ENCODE data around the gene SLC4A9. TPM values are rescaled to one million over a fixed set of nuclear protein-coding genes. Genes with fewer than 3 reads are reported as not detected.

Gene SLC4A9
- polyA plus RNA-seq, 4 donors = not detected

DNA sequence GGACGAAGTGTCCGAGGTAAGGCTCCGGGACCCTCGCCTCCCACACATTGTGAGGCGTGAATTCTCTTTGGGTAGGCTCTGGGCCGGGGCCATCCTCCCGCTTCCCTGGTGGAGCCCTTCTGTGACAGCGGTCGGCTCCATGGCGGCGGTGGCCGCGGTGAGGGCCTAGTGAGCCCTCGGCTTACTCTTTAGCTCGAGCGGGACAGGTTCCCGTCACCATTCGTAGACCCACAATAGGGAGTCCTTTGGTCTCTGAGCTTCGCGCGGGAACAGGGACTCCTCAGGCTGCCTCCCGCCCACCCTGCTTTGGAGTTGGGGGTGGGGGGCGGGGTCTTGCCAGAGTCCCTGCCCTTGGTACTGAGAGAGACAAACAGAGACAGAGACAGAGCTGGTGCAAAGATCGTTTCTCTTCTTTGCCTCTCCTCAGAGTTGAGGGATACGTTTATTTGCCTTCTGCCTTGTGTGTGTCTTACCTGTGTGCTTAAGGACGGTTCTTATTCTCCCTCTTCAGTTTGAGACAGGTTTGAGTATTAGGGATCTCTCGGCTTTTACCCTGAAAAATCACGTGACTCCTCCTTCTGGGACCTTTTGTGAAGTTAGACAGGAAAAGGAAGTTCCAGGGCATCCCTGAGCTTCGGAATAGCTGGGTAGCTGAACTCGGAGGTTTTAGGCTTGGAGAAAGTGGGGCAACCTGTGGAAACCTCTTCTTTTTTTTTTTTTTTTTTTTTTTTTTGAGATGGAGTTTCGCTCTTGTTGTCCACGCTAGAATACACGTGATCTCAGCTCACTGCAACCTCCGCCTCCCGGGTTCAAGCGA, 42.5 kb downstream of the SLC4A9 start:
- FAIRE-seq = no peak
- no peaks in the 10 kb centered on the region for H3K9me3 ChIP-seq (ENCODE audit: control insufficient read depth in 2 of 2, insufficient read depth in 1 of 2, low read depth in 1 of 2, low read length in 1 of 2)
- 0 to 2% (median 1%) methylated on average over 36 of the region's 36 CpGs for WGBS, 3 donors
- H3K27me3 ChIP-seq (ENCODE audit: control insufficient read depth in 3 of 3, insufficient read depth in 3 of 3, low read length in 3 of 3) = no peaks in the 10 kb centered on the region
- peak overlapping the region; percentile 95 to 99 (median 98) for H3K27ac ChIP-seq (ENCODE audit: low read depth in 1 of 3, low read length in 2 of 3)
- peak overlapping the region; percentile 76 to 98 (median 93) for H3K4me3 ChIP-seq (ENCODE audit: low read depth in 1 of 3, low read length in 3 of 3)
- H3K36me3 ChIP-seq (ENCODE audit: control insufficient read depth in 3 of 3, insufficient read depth in 2 of 3, low read depth in 1 of 3, low read length in 3 of 3) = peaks cover 0 to 20% (median 6%) of the 10 kb centered on the region in 3 donors
- peak; percentile 57 to 81 for DNase-seq
- H3K4me1 ChIP-seq (ENCODE audit: control insufficient read depth in 3 of 3, insufficient read depth in 2 of 3, low read depth in 1 of 3, low read length in 2 of 3) = peaks cover 0 to 11% (median 6%) of the 10 kb centered on the region in 3 donors

DNA sequence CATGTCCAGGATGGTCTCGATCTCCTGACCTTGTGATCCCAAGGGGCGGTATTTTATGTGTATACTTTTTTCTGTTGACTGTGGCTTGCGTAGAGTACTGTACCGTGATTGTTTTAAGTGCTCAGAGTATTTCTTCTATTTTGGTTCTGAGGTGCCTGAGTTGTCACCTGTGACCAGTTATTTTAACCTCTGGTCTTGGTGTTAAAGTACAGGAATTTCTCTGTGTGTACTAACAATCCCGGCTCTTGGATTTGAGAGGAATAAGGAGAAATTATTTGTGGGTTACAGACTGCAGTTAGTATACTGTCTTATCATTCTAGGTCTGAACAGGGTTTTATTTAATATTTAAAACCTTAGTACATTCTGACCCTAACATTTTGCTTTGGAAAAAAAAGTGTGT, 43.6 kb downstream of the SLC4A9 start:
- no peak for FAIRE-seq
- H3K27ac ChIP-seq (ENCODE audit: low read depth in 1 of 3, low read length in 2 of 3) = no peak overlapping the region
- DNase-seq = peak; percentile 10 to 29

DNA sequence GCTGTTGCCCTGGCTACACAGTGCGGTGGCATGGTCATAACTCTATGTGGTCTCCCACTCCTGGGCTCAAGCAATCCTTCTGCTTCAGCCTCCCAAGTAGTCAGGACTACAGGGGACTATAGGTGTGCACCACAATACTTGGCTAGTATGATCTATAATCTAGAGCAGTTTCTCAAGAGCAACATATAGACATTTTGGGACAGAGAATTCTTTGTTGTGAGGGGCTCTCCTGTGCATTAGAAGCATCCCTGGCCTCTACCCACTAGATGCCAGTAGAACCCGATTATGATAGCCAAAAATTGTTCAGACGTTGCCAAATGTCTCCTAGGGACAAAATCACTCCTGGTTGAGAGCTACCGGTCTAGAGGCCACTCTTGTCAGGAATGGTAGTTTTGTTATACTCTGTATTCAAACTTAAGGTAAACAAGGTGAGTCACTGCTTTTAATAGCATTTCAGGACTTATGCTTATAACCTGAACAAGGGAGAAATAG, 48.8 kb downstream of the SLC4A9 start:
- Histone ChIP-seq H3K4me1 (ENCODE audit: control insufficient read depth in 3 of 3, insufficient read depth in 2 of 3, low read depth in 1 of 3, low read length in 2 of 3) (peaks cover 3 to 11% (median 3%) of the 10 kb centered on the region in 3 donors), H3K27ac (ENCODE audit: low read depth in 1 of 3, low read length in 2 of 3) (no peak overlapping the region), H3K36me3 (ENCODE audit: control insufficient read depth in 3 of 3, insufficient read depth in 2 of 3, low read depth in 1 of 3, low read length in 3 of 3) (peaks cover 0 to 29% (median 6%) of the 10 kb centered on the region in 3 donors), H3K27me3 (ENCODE audit: control insufficient read depth in 3 of 3, insufficient read depth in 3 of 3, low read length in 3 of 3) (no peaks in the 10 kb centered on the region), H3K9me3 (ENCODE audit: control insufficient read depth in 2 of 2, insufficient read depth in 1 of 2, low read depth in 1 of 2, low read length in 1 of 2) (no peaks in the 10 kb centered on the region), H3K4me3 (ENCODE audit: low read depth in 1 of 3, low read length in 3 of 3) (no peak overlapping the region)
- FAIRE-seq (no peak), DNase-seq (no peak)
- 27 to 53% (median 38%) methylated on average over 4 of the region's 4 CpGs for WGBS, 3 donors

More for the DNA sequence above, 43.6 kb downstream of the SLC4A9 start:
- H3K4me3 ChIP-seq (ENCODE audit: low read depth in 1 of 3, low read length in 3 of 3) = peak overlapping the region in 2 of 3 donors; percentile 76 to 98
- WGBS, 3 donors = 13 to 57% (median 30%) methylated on average over 5 of the region's 5 CpGs
- peaks cover 1 to 11% (median 7%) of the 10 kb centered on the region in 3 donors for H3K4me1 ChIP-seq (ENCODE audit: control insufficient read depth in 3 of 3, insufficient read depth in 2 of 3, low read depth in 1 of 3, low read length in 2 of 3)
- H3K27me3 ChIP-seq (ENCODE audit: control insufficient read depth in 3 of 3, insufficient read depth in 3 of 3, low read length in 3 of 3) = no peaks in the 10 kb centered on the region
- H3K9me3 ChIP-seq (ENCODE audit: control insufficient read depth in 2 of 2, insufficient read depth in 1 of 2, low read depth in 1 of 2, low read length in 1 of 2) = no peaks in the 10 kb centered on the region
- peaks cover 0 to 22% (median 6%) of the 10 kb centered on the region in 3 donors for H3K36me3 ChIP-seq (ENCODE audit: control insufficient read depth in 3 of 3, insufficient read depth in 2 of 3, low read depth in 1 of 3, low read length in 3 of 3)

DNA sequence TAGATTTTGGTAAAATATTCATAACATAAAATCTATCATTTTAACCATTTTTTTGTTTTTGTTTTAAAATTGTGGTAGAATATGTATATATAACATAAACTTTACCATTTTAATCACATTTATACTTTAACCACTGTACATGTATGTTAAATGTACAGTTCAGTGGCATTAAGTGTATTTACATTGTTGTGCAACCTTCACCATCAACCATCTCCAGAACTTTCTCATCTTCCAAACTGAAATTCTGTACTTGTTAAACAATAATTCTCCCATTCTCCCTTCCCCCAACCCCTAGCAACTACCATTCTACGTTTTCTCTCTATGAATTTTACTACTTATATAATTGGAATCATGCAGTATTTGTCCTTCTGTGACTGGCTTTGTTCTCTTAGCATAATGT, 53.2 kb downstream of the SLC4A9 start:
- Histone ChIP-seq H3K4me3 (ENCODE audit: low read depth in 1 of 3, low read length in 3 of 3) (no peak overlapping the region), H3K27me3 (ENCODE audit: control insufficient read depth in 3 of 3, insufficient read depth in 3 of 3, low read length in 3 of 3) (no peaks in the 10 kb centered on the region), H3K4me1 (ENCODE audit: control insufficient read depth in 3 of 3, insufficient read depth in 2 of 3, low read depth in 1 of 3, low read length in 2 of 3) (peaks cover 0 to 5% (median 3%) of the 10 kb centered on the region in 3 donors), H3K9me3 (ENCODE audit: control insufficient read depth in 2 of 2, insufficient read depth in 1 of 2, low read depth in 1 of 2, low read length in 1 of 2) (no peaks in the 10 kb centered on the region), H3K36me3 (ENCODE audit: control insufficient read depth in 3 of 3, insufficient read depth in 2 of 3, low read depth in 1 of 3, low read length in 3 of 3) (peaks cover 0 to 17% (median 0%) of the 10 kb centered on the region in 3 donors), H3K27ac (ENCODE audit: low read depth in 1 of 3, low read length in 2 of 3) (no peak overlapping the region)
- FAIRE-seq (no peak), DNase-seq (no peak)
- 54 to 68% (median 67%) methylated on average over 1 of the region's 1 CpG for WGBS, 3 donors

DNA sequence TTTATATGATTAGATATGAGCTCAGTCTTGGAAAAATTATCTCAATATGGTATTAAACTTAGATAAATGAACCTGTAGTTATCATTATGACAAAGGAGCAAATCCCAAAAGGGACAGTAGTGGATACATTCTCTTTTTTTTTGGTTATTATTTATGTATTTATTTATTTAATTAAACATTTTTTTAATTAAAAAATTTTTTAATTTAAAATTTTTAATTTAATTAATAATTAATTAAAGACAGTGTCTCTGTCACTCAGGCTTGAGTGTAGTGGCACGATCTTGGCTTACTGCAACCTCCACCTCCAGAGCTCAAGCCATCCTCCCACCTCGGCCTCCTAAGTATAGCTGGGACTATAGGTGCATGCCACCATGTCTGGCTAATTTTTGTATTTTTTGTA, 57.2 kb downstream of the SLC4A9 start:
- no peak overlapping the region for H3K27ac ChIP-seq (ENCODE audit: low read depth in 1 of 3, low read length in 2 of 3)
- no peak overlapping the region for H3K4me3 ChIP-seq (ENCODE audit: low read depth in 1 of 3, low read length in 3 of 3)
- H3K36me3 ChIP-seq (ENCODE audit: control insufficient read depth in 3 of 3, insufficient read depth in 2 of 3, low read depth in 1 of 3, low read length in 3 of 3) = peaks cover 0 to 15% (median 0%) of the 10 kb centered on the region in 3 donors
- WGBS, 3 donors = 91 to 98% (median 93%) methylated on average over 2 of the region's 2 CpGs
- no peaks in the 10 kb centered on the region for H3K27me3 ChIP-seq (ENCODE audit: control insufficient read depth in 3 of 3, insufficient read depth in 3 of 3, low read length in 3 of 3)
- no peaks in the 10 kb centered on the region for H3K4me1 ChIP-seq (ENCODE audit: control insufficient read depth in 3 of 3, insufficient read depth in 2 of 3, low read depth in 1 of 3, low read length in 2 of 3)
- no peaks in the 10 kb centered on the region for H3K9me3 ChIP-seq (ENCODE audit: control insufficient read depth in 2 of 2, insufficient read depth in 1 of 2, low read depth in 1 of 2, low read length in 1 of 2)
- FAIRE-seq (peak; percentile 30), DNase-seq (no peak)

DNA sequence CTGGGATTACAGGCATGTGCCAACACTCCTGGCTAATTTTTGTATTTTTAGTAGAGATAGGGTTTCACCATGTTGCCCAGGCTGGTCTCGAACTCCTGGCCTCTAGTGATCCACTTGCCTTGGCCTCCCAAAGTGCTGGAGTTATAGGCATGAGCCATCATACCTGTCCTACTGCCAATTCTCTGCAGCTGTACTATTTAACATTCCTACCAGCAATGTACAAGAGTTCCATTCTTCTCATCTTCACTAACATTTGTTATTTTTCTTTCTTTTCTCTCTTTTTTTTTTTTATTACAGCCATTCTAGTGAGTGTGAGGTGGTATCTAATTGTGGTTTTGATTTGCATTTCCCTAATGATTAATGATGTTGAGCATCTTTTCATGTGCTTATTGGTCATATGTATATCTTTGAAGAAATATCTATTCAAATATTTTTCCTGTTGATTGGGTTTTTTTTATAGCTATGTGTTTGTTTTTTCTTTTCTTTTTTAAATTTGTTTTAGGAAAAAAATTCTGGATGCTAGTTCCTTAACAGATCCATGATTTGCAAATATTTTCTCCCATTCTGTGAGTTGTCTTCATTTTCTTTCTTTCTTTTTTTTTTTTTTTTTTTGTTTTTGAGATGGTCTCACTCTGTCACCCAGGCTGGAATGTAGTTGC, 59.0 kb downstream of the SLC4A9 start:
- no peak for FAIRE-seq
- no peak for DNase-seq
- Histone ChIP-seq H3K9me3 (ENCODE audit: control insufficient read depth in 2 of 2, insufficient read depth in 1 of 2, low read depth in 1 of 2, low read length in 1 of 2) (no peaks in the 10 kb centered on the region), H3K4me1 (ENCODE audit: control insufficient read depth in 3 of 3, insufficient read depth in 2 of 3, low read depth in 1 of 3, low read length in 2 of 3) (no peaks in the 10 kb centered on the region), H3K27me3 (ENCODE audit: control insufficient read depth in 3 of 3, insufficient read depth in 3 of 3, low read length in 3 of 3) (no peaks in the 10 kb centered on the region), H3K36me3 (ENCODE audit: control insufficient read depth in 3 of 3, insufficient read depth in 2 of 3, low read depth in 1 of 3, low read length in 3 of 3) (peaks cover 0 to 15% (median 0%) of the 10 kb centered on the region in 3 donors), H3K4me3 (ENCODE audit: low read depth in 1 of 3, low read length in 3 of 3) (no peak overlapping the region), H3K27ac (ENCODE audit: low read depth in 1 of 3, low read length in 2 of 3) (no peak overlapping the region)
- WGBS, 3 donors = 95 to 100% (median 100%) methylated on average over 1 of the region's 1 CpG

DNA sequence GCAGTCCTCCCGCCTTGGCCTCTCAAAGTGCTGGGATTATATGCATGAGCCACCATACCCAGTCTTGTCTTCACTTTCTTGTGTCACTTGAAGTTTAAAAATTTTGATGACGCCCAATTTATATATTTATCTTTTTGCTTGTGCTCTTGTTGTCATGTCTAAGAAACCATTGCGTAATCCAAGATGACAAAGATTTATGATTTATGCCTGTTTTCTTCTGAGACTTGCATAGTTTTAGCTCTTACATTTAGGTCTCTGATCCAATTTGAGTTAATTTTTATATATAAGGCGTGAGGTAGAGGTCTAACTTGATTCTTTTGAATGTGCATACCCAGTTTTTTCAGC, 60.2 kb downstream of the SLC4A9 start:
- Histone ChIP-seq H3K27me3 (ENCODE audit: control insufficient read depth in 3 of 3, insufficient read depth in 3 of 3, low read length in 3 of 3) (no peaks in the 10 kb centered on the region), H3K4me3 (ENCODE audit: low read depth in 1 of 3, low read length in 3 of 3) (no peak overlapping the region), H3K9me3 (ENCODE audit: control insufficient read depth in 2 of 2, insufficient read depth in 1 of 2, low read depth in 1 of 2, low read length in 1 of 2) (no peaks in the 10 kb centered on the region), H3K4me1 (ENCODE audit: control insufficient read depth in 3 of 3, insufficient read depth in 2 of 3, low read depth in 1 of 3, low read length in 2 of 3) (no peaks in the 10 kb centered on the region), H3K36me3 (ENCODE audit: control insufficient read depth in 3 of 3, insufficient read depth in 2 of 3, low read depth in 1 of 3, low read length in 3 of 3) (peaks cover 0 to 10% (median 0%) of the 10 kb centered on the region in 3 donors), H3K27ac (ENCODE audit: low read depth in 1 of 3, low read length in 2 of 3) (no peak overlapping the region)
- FAIRE-seq (no peak), DNase-seq (no peak)
- 94 to 96% (median 96%) methylated on average over 4 of the region's 4 CpGs for WGBS, 3 donors

DNA sequence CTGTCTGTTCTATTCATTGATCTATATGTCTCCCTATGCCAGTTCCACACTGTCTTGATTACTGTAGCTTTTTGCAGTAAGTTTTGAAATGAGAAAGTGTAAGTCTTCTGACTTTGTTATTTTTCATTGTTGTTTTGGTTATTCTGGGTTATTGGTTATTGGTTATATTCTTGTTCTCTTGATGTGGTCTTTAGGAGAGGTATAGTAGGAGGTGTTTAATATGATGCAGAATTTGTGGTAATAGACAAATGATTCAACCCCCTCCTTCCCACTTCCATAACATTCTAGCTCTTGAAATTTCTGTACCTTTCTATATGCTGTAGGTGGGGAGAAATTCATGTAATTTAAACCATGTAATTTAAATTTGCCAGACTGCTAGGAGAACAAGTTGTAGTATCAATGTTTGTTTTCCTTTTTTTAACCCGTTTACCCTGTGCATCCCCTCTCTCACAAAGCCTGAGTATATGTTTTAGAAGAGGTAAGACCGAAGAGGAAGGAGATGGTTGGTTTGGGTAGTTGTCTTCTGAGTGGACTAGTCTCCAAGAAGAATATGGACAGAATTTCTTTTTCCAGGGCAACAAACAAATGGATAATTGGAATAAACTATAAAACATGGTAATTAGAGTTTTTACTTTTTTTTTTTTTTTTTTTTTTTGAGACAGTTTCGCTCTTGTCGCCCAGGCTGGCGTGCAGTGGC, 60.8 kb downstream of the SLC4A9 start:
- no peaks in the 10 kb centered on the region for H3K4me1 ChIP-seq (ENCODE audit: control insufficient read depth in 3 of 3, insufficient read depth in 2 of 3, low read depth in 1 of 3, low read length in 2 of 3)
- H3K9me3 ChIP-seq (ENCODE audit: control insufficient read depth in 2 of 2, insufficient read depth in 1 of 2, low read depth in 1 of 2, low read length in 1 of 2) = no peaks in the 10 kb centered on the region
- 84 to 94% (median 85%) methylated on average over 4 to 5 of the region's 5 CpGs for WGBS, 3 donors
- peaks cover 0 to 13% (median 0%) of the 10 kb centered on the region in 3 donors for H3K36me3 ChIP-seq (ENCODE audit: control insufficient read depth in 3 of 3, insufficient read depth in 2 of 3, low read depth in 1 of 3, low read length in 3 of 3)
- FAIRE-seq (no peak), DNase-seq (no peak)
- H3K27me3 ChIP-seq (ENCODE audit: control insufficient read depth in 3 of 3, insufficient read depth in 3 of 3, low read length in 3 of 3) = no peaks in the 10 kb centered on the region
- H3K4me3 ChIP-seq (ENCODE audit: low read depth in 1 of 3, low read length in 3 of 3) = no peak overlapping the region
- H3K27ac ChIP-seq (ENCODE audit: low read depth in 1 of 3, low read length in 2 of 3) = no peak overlapping the region
